K562 (cell line): ENCODE data around the gene PLD1. TPM values are rescaled to one million over a fixed set of nuclear protein-coding genes. Genes with fewer than 3 reads are reported as not detected.

Experiments
- CEBPB ChIP-seq: fragments of 450-650 bp; IDR thresholded peaks from 2 replicates; pipeline ENCODE4 v1.6.1; 2016; ENCODE audit warnings: missing genetic modification characterization, missing compliant biosample characterization
- SRSF7 ChIP-seq: fragments of 200-400 bp; formaldehyde crosslinking; optimal IDR thresholded peaks from 2 replicates; pipeline ENCODE3; 2017; ENCODE audit warnings: mild to moderate bottlenecking, low read depth, low read length
- ZNF124 ChIP-seq: sonication (generic); formaldehyde crosslinking; IDR thresholded peaks from 2 replicates; pipeline ENCODE4 v1.8.1; 2022; ENCODE audit warnings: missing genetic modification reagents
- ZNF707 ChIP-seq: fragments of 250-450 bp; sonication (Bioruptor Pico); conservative IDR thresholded peaks from 2 replicates; pipeline ENCODE4 v1.8.0; 2022; ENCODE audit warnings: inconsistent platforms, mild to moderate bottlenecking, moderate library complexity
- ZSCAN29 ChIP-seq: fragments of 450-650 bp; IDR thresholded peaks from 2 replicates; pipeline ENCODE4 v1.6.1; 2017
- polyA plus RNA-seq, 8 experiments: library from polyadenylated mRNA; depleted of rRNA in 4 of 8; stranded (reverse) in 5 of 8; unstranded in 3 of 8; fragments of >200 nt; fragmentation: Nextera tagmentation in 2 of 8; fragmentation: Illumina TruSeq in 1 of 8; extraction: Ambion mirVana in 2 of 8; extraction: Trizol in 1 of 8; gene quantifications; 2 replicates each; pipeline versions ENCODE4 v1.2.1 to v1.2.3, GENCODE V29; 2011 to 2014; ENCODE audit warnings: inconsistent platforms in 1 of 8, missing spikeins in 1 of 8
- total RNA-seq, 7 experiments: library from RNA; depleted of rRNA in 6 of 7; stranded (reverse); fragments of >200 nt in 6 of 7; fragmentation: Illumina TruSeq in 2 of 7; extraction: Trizol in 2 of 7; gene quantifications; 2 replicates each; pipeline versions ENCODE4 v1.2.1 to v1.2.3, GENCODE V29; 2011 to 2021; ENCODE audit warnings: low replicate concordance in 1 of 7
- TF ChIP-seq, protein P1 (sequence below), 3 experiments: IDR thresholded peaks in 2 of 3; conservative IDR thresholded peaks in 1 of 3; 2 replicates each; pipeline ENCODE4 v1.5.1; 2011 to 2012; ENCODE audit warnings: low read length in 3 of 3, mild to moderate bottlenecking in 3 of 3, control low read depth in 2 of 3, improper control_type of control experiment in 1 of 3, inconsistent platforms in 1 of 3, low read depth in 1 of 3, mixed read lengths in 1 of 3, moderate library complexity in 1 of 3; ENCODE audit not compliant: insufficient read depth in 2 of 3
- TF ChIP-seq, protein P2 (sequence below), 2 experiments: fragments of 450-650 bp in 1 of 2; sonication (generic) in 1 of 2; formaldehyde crosslinking in 1 of 2; IDR thresholded peaks in 1 of 2; conservative IDR thresholded peaks in 1 of 2; 2 replicates each; pipeline versions ENCODE4 v1.6.1 to v1.8.1; 2016 to 2023; ENCODE audit warnings: mild to moderate bottlenecking in 2 of 2, moderate library complexity in 2 of 2, inconsistent platforms in 1 of 2, missing genetic modification reagents in 1 of 2
- TF ChIP-seq, protein P3 (sequence below): fragments of 450-650 bp; IDR thresholded peaks from 2 replicates; pipeline ENCODE4 v1.6.1; 2016; ENCODE audit warnings: mild to moderate bottlenecking
- TF ChIP-seq, protein P4 (sequence below): fragments of 450-650 bp; IDR thresholded peaks from 2 replicates; pipeline ENCODE4 v1.6.1; 2016

PLD1 gene
- total and polyA plus RNA-seq, 9 of the 15 experiments (the other 6 are each of a cell fraction or from before 2014, with no cell fraction given): 8.4 to 26.1 (median 18.6) TPM

DNA sequence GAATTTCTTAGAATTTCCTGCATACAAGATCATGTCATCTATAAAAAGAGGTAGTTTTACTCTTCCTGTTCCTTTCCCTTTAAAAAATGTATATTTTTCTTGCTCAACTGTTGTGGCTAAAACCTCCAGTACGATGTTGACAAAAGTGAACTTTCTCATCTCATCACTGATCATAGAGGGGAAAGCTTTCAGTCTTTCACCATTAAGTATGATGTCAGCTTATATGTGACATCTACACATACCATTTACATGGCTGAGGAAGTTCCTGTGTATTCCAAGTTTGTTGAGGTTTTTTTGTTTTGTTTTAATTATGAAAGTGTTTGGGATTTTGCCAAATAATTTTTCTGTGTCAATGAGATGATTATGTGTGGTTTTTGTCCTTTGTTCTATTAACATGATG, 173.6 kb downstream of the PLD1 start (continued):
- TF ChIP-seq, protein P1, sequence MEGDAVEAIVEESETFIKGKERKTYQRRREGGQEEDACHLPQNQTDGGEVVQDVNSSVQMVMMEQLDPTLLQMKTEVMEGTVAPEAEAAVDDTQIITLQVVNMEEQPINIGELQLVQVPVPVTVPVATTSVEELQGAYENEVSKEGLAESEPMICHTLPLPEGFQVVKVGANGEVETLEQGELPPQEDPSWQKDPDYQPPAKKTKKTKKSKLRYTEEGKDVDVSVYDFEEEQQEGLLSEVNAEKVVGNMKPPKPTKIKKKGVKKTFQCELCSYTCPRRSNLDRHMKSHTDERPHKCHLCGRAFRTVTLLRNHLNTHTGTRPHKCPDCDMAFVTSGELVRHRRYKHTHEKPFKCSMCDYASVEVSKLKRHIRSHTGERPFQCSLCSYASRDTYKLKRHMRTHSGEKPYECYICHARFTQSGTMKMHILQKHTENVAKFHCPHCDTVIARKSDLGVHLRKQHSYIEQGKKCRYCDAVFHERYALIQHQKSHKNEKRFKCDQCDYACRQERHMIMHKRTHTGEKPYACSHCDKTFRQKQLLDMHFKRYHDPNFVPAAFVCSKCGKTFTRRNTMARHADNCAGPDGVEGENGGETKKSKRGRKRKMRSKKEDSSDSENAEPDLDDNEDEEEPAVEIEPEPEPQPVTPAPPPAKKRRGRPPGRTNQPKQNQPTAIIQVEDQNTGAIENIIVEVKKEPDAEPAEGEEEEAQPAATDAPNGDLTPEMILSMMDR (IDR thresholded peaks at IDR 0.05 in 2 of 3, conservative IDR thresholded peaks at IDR 0.05 in 1 of 3; ENCODE audit: insufficient read depth in 2 of 3, low read depth in 1 of 3, low read length in 3 of 3): no peak
- TF ChIP-seq, protein P2, sequence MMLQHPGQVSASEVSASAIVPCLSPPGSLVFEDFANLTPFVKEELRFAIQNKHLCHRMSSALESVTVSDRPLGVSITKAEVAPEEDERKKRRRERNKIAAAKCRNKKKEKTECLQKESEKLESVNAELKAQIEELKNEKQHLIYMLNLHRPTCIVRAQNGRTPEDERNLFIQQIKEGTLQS (IDR thresholded peaks at IDR 0.05): no peak
- TF ChIP-seq, protein P2 (CRISPR knock-in tag; conservative IDR thresholded peaks at IDR 0.05): no peak
- TF ChIP-seq ZSCAN29 (no peak), SRSF7 (no peak), ZNF707 (CRISPR knock-in tag) (no peak), ZNF124 (CRISPR knock-in tag) (no peak), CEBPB (tag) (no peak)
- TF ChIP-seq, protein P3, sequence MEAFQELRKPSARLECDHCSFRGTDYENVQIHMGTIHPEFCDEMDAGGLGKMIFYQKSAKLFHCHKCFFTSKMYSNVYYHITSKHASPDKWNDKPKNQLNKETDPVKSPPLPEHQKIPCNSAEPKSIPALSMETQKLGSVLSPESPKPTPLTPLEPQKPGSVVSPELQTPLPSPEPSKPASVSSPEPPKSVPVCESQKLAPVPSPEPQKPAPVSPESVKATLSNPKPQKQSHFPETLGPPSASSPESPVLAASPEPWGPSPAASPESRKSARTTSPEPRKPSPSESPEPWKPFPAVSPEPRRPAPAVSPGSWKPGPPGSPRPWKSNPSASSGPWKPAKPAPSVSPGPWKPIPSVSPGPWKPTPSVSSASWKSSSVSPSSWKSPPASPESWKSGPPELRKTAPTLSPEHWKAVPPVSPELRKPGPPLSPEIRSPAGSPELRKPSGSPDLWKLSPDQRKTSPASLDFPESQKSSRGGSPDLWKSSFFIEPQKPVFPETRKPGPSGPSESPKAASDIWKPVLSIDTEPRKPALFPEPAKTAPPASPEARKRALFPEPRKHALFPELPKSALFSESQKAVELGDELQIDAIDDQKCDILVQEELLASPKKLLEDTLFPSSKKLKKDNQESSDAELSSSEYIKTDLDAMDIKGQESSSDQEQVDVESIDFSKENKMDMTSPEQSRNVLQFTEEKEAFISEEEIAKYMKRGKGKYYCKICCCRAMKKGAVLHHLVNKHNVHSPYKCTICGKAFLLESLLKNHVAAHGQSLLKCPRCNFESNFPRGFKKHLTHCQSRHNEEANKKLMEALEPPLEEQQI: no peak
- TF ChIP-seq, protein P4, sequence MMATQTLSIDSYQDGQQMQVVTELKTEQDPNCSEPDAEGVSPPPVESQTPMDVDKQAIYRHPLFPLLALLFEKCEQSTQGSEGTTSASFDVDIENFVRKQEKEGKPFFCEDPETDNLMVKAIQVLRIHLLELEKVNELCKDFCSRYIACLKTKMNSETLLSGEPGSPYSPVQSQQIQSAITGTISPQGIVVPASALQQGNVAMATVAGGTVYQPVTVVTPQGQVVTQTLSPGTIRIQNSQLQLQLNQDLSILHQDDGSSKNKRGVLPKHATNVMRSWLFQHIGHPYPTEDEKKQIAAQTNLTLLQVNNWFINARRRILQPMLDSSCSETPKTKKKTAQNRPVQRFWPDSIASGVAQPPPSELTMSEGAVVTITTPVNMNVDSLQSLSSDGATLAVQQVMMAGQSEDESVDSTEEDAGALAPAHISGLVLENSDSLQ: no peak
